Retinal pigment epithelial cell (primary cell): ENCODE data around the gene LAMP1.
"Not testable (repeated sequence)": the region's sequence is repeated elsewhere in the genome, so short reads cannot be mapped to it uniquely, and the experiment has no call there.

Experiments used
- DNase-seq: peaks from one replicate; pipeline ENCODE4 v3.0.0-alpha.2; 2010; ENCODE audit warnings: low read depth
- H3K4me3 ChIP-seq: 2 replicates; pipeline ENCODE4 v1.5.1; 2011; ENCODE audit warnings: mild to moderate bottlenecking, low read length, control low read depth, moderate library complexity
- TF ChIP-seq, protein P1 (sequence below): conservative IDR thresholded peaks from 2 replicates; pipeline ENCODE4 v1.5.1; 2011; ENCODE audit warnings: low read depth, low read length, control low read depth, inconsistent platforms

LAMP1 gene

GRCh38 chr13:113296823-113297369 lies at the start of gene LAMP1:
TSS of gene LAMP1 (plus strand) at chr13:113297239. CDS start at chr13:113297435, 196 bp downstream.
- DNase-seq: peak; percentile 73
- H3K4me3 ChIP-seq: peak within 1 kb of the TSS; percentile 93
- TF ChIP-seq, protein P1, sequence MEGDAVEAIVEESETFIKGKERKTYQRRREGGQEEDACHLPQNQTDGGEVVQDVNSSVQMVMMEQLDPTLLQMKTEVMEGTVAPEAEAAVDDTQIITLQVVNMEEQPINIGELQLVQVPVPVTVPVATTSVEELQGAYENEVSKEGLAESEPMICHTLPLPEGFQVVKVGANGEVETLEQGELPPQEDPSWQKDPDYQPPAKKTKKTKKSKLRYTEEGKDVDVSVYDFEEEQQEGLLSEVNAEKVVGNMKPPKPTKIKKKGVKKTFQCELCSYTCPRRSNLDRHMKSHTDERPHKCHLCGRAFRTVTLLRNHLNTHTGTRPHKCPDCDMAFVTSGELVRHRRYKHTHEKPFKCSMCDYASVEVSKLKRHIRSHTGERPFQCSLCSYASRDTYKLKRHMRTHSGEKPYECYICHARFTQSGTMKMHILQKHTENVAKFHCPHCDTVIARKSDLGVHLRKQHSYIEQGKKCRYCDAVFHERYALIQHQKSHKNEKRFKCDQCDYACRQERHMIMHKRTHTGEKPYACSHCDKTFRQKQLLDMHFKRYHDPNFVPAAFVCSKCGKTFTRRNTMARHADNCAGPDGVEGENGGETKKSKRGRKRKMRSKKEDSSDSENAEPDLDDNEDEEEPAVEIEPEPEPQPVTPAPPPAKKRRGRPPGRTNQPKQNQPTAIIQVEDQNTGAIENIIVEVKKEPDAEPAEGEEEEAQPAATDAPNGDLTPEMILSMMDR: no peak

GRCh38 chr13:113252516-113253095 lies 44.4 kb upstream of the LAMP1 start:
- DNase-seq: no peak
- TF ChIP-seq, protein P1: no peak
- H3K4me3 ChIP-seq: no peak overlapping the region

DNA sequence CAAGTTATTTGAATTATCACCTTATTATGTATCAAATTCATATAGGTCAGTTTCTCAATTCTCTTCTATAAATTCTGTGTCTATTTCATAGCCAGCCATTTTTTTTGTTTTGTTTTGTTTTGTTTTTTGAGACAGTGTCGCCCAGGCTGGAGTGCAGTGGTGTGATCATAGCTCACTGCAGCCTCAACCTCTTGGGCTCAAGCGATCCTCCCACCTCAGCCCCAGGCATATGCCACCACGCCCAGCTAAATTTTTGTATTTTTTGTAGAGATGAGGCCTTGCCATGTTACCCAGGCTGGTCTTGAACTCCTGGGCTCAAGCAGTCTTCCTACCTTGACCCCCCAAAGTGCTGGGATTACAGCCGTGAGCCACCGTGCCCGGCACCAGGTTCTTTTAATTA lies 39.1 kb upstream of the LAMP1 start:
- not testable (repeated sequence) for H3K4me3 ChIP-seq, DNase-seq

GRCh38 chr13:113258321-113259054 lies 38.6 kb upstream of the LAMP1 start:
- no peak for DNase-seq
- no peak overlapping the region for H3K4me3 ChIP-seq
- TF ChIP-seq, protein P1: no peak

- TF ChIP-seq, protein P1: no peak
- H3K4me3 ChIP-seq: no peak overlapping the region
- no peak for DNase-seq
These were observed 36.0 kb upstream of the LAMP1 start for GRCh38 chr13:113260996-113261395.

- DNase-seq, H3K4me3 ChIP-seq: not testable (repeated sequence)
These were observed 34.0 kb upstream of the LAMP1 start for GRCh38 chr13:113263016-113263415.

DNA sequence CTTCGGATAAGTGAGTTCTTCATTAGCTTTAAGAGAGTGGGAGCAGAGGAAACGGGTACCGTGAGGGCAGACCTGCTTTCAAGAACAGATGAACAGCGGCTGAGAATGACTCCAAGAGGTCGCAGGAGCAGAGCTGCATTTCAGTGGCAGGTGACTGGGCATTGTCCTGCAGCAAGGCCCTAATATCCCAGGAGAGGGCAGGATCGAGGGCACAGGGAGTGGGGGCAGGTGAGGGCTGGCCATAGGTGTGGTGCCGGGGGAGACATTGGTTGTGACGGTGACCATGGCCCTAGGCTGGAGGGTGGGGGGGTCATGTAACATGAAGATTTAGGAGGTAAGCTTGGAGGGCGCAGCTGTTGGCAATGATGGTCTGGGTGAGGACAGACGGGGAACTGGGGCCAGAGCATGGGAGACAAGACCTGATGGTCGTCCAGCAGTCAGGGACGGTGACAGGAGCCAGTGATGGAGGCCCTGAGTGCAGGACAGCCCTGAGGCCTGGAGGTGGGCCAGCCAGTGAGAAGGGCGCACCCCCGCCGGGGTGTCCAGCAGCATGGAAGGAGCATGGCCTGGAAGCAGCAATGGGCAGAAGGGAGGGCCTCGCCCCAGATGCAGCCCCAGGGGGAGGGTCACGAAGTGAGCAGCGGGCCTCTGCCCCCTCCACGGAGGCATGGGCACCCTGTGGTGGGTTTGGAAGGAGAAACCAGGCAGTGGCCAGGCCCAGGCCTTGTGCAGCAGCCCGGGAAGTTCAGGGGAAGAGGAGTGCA lies 29.2 kb upstream of the LAMP1 start:
- no peak for DNase-seq
- H3K4me3 ChIP-seq: no peak overlapping the region
- TF ChIP-seq, protein P1: no peak
